Choroid plexus epithelial cell (primary cell): Measurements from ENCODE around the gene TMEM132D.

Source experiments
- DNase-seq: peaks from one replicate; pipeline ENCODE4 v3.0.0-alpha.2; 2010; ENCODE audit warnings: low read depth
- H3K4me3 ChIP-seq: 2 replicates; pipeline ENCODE4 v1.5.1; 2011; ENCODE audit warnings: low read depth, mild to moderate bottlenecking, control low read depth, low read length, moderate library complexity
- CTCF ChIP-seq: conservative IDR thresholded peaks from 2 replicates; pipeline ENCODE4 v1.5.1; 2011; ENCODE audit warnings: low read depth, mild to moderate bottlenecking, control low read depth, inconsistent platforms, low read length, moderate library complexity

The TMEM132D gene

GRCh38 chr12:129776977-129777667, 126.7 kb downstream of the TMEM132D start:
- H3K4me3 ChIP-seq, result no peak overlapping the region
- no peak for DNase-seq
- no peak for TF ChIP-seq CTCF

- peak; percentile 83 for DNase-seq
- TF ChIP-seq CTCF, result no peak
- no peak overlapping the region for H3K4me3 ChIP-seq
Measured at GRCh38 chr12:129772501-129773493, 131.0 kb downstream of the TMEM132D start.

- H3K4me3 ChIP-seq, result no peak overlapping the region
- no peak for TF ChIP-seq CTCF
- DNase-seq, result no peak
Measured at GRCh38 chr12:129771238-129771637, 132.6 kb downstream of the TMEM132D start.

- no peak overlapping the region for H3K4me3 ChIP-seq
- TF ChIP-seq CTCF, result no peak
- DNase-seq, result no peak
Measured at GRCh38 chr12:129765719-129766118, 138.1 kb downstream of the TMEM132D start.

- TF ChIP-seq CTCF, result no peak
- H3K4me3 ChIP-seq, result no peak overlapping the region
- DNase-seq, result no peak
Measured at GRCh38 chr12:129762436-129762835, 141.4 kb downstream of the TMEM132D start.

GRCh38 chr12:129753586-129753985, 150.2 kb downstream of the TMEM132D start:
- TF ChIP-seq CTCF, result no peak
- peak; percentile 77 for DNase-seq
- no peak overlapping the region for H3K4me3 ChIP-seq
